Astrocyte of the spinal cord (primary cell): ENCODE data around the gene COL2A1.

Experiments used
- DNase-seq: peaks from one replicate; pipeline ENCODE4 v3.0.0; 2011; ENCODE audit warnings: low read depth, low spot score
- H3K4me3 ChIP-seq: 2 replicates; pipeline ENCODE4 v1.5.1; 2011; ENCODE audit warnings: low read depth, mild to moderate bottlenecking, low read length, moderate library complexity
- in situ Hi-C: cut with HindIII; loops from 2 replicates; pipeline ENCODE4 v1.10.0; 2017; ENCODE audit warnings: low sequenced_read_pairs
- TF ChIP-seq, protein P1 (sequence below): IDR thresholded peaks from 2 replicates; pipeline ENCODE4 v1.5.1; 2012; ENCODE audit warnings: low read depth, mild to moderate bottlenecking, low read length, inconsistent platforms

Gene COL2A1

DNA sequence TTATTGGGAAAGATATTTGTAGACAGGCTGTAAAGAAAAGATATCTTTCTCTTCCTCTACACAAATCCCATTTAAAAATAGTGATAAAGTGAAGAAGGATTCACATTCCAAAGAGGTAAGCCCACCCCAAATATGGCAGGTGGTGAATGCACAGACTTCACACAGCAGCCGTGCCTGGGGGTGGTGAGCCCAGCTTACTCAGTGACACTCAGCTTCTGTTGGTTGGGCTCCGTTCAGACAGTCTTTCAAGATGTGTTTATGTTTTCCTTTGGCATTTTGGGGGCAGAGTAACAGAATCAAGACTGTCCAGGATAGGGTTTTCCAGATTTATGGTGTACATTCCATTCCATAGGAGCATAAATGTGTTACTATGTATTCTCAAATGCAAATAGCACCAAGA is 4.1 kb upstream of the COL2A1 start:
- H3K4me3 ChIP-seq: no peak overlapping the region
- in situ Hi-C loops: no loop called here
- DNase-seq: no peak
- TF ChIP-seq, protein P1, sequence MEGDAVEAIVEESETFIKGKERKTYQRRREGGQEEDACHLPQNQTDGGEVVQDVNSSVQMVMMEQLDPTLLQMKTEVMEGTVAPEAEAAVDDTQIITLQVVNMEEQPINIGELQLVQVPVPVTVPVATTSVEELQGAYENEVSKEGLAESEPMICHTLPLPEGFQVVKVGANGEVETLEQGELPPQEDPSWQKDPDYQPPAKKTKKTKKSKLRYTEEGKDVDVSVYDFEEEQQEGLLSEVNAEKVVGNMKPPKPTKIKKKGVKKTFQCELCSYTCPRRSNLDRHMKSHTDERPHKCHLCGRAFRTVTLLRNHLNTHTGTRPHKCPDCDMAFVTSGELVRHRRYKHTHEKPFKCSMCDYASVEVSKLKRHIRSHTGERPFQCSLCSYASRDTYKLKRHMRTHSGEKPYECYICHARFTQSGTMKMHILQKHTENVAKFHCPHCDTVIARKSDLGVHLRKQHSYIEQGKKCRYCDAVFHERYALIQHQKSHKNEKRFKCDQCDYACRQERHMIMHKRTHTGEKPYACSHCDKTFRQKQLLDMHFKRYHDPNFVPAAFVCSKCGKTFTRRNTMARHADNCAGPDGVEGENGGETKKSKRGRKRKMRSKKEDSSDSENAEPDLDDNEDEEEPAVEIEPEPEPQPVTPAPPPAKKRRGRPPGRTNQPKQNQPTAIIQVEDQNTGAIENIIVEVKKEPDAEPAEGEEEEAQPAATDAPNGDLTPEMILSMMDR: no peak

DNA sequence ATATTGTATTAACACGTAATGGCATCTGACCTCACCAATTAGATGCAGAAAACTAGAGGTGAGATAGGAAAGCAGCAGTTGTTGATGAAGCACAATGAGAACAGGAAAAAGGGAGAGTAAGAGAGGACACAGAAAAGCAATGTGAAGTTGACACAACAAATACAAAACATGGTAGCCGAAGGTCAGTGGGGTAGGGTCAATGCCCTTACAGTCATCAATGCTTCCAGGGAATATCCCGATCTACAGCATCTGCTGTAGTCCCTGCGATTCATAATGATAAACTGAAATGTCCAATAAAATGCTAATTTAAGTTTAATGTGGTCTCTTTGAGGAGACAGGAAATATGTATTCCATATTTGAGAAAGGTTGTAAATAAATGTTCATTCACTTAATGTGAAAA is 2.9 kb upstream of the COL2A1 start:
- no peak overlapping the region for H3K4me3 ChIP-seq
- TF ChIP-seq, protein P1: no peak
- DNase-seq: no peak
- in situ Hi-C loops: no loop called here

DNA sequence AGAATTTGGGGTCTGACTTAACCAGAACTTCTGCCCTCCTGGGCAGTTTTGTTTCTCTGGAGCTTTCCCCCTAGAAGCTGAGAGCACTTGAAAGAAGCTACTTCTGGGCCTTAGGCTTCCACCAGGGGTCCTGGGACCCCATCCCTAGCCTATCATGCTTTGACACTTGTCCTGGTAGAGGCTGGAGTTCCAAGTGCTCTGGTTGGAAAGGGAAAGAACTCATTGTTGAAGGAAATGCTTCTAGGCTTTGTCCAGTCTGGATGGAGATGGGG is 1.4 kb upstream of the COL2A1 start:
- no peak overlapping the region for H3K4me3 ChIP-seq
- TF ChIP-seq, protein P1: no peak
- in situ Hi-C loops: no loop called here
- DNase-seq: no peak

DNA sequence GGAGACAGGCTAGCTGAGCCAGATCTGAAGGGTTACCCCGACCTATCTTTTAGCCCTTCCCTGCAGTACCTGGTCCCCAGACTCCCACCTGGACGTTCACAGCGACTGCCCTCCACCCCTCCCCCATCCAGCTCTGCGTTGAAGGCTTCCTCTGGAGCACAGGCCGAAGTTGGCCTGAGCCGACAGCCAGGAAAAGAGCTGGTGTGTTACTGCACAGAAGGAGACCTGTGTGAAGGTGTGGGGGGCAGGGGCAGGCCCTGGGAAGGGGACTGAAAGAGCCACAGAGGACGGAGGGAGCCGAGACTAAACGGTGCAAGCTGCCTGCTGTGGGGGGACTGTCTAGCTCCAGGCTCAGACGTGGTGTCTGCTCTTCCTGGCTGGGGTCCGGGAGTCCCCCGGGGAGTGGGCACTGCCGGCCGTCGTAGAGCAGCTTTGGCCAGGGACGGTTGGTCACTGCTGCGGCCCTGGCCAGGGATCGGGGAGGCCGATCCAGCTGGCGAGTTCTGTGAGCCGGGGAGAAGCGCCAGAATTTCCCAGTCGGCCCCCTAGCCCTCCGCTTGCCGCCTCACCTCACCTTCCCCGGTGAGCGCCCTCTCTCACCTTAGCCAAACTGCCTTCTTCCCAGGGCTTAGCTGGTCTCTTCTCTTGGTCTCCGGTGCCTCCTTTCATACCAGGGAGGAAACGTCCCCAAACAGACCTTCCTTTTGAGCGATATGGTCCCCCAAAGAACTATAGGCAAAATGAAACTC is 899 bp upstream of the COL2A1 start:
- no peak for DNase-seq
- TF ChIP-seq, protein P1: no peak
- in situ Hi-C loops: no loop called here
- H3K4me3 ChIP-seq: no peak overlapping the region

DNA sequence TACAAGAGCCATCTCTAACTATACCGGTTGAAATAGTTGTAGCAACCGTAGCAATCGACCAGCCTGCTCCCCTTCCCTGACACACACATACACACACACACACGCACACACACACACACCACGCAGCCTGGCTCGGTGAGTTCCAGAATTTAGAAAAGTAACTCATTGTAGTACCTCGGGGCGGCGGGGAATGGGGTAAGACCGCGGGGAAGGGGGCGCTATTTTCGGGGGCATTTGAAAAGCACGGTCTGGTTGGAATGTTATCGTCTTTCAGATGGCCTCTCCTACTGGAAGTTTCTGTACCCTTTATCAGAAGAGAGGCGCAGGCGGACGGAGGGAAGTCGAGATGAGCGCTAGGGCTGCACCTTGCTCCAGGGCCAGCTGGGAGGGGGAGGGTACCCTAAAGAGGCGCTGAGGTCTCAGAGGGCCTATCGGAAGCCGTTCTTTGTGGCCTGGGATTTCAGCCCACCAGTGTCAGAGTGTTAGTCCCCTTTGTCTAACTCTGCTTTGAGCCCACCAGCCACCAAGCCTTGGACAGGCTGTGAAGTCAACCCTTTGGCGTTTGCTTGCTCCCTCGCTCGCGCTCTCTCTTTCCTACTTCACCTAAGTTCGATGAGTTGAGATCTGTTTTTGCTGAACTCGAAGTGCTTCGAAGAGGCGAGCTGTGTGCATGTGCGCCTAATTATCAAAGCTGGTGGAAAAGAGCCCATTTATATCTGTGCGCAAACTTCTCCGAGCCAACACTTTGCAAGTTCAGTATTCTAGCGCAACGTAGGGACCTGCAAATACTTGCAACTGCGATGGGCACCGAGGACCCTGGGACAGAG is 837 bp downstream of the COL2A1 start:
- no peak overlapping the region for H3K4me3 ChIP-seq
- TF ChIP-seq, protein P1: no peak
- peak; percentile 3 for DNase-seq
- in situ Hi-C loops: no loop called here

DNA sequence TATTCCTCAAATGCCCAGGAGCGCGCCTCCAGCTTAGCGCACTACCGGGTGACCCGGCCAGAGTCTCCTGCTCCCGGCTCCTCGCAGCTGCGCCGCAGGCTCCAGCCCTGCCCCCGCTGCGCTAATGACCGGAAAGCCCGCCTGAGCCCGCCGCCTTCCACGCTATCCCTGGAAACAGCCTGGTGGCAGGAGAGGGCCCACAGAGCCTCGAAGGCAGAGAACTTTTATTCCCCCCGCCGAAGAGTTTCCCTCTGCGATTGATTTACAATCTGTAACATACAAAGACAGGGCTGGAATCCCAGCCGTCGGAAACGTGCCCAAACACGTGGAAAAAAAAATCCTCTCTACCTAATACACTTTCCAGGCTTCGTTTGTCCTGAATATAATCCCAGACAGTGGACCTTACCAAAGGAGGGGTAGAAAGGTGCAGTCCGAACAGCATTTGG is 1.5 kb downstream of the COL2A1 start:
- TF ChIP-seq, protein P1: no peak
- peak; percentile 19 for DNase-seq
- no peak overlapping the region for H3K4me3 ChIP-seq
- in situ Hi-C loops: no loop called here
